Mucosa of descending colon (tissue), 3 donors: Measurements from ENCODE around the gene ESYT2. TPM values are rescaled to one million over a fixed set of nuclear protein-coding genes. Genes with fewer than 3 reads are reported as not detected.

Source experiments
- ATAC-seq: fragments of 200-7000 bp; cut with Tn5 transposase; one replicate; pipeline ENCODE4 v1.9.1; 2020; ENCODE audit warnings: mild to moderate bottlenecking, moderate library complexity
- DNase-seq, 3 donors: peaks; one replicate each; pipeline ENCODE4 v3.0.0-alpha.2; 2020
- H3K36me3 ChIP-seq: fragments of 200-600 bp; one replicate; pipeline ENCODE4 v1.8.0; 2021; ENCODE audit warnings: low read depth, mild to moderate bottlenecking
- H3K4me1 ChIP-seq: fragments of 200-600 bp; one replicate; pipeline ENCODE4 v1.8.0; 2021; ENCODE audit warnings: low read depth, mild to moderate bottlenecking
- H3K4me3 ChIP-seq: fragments of 200-600 bp; one replicate; pipeline ENCODE4 v1.8.0; 2021; ENCODE audit warnings: mild to moderate bottlenecking
- H3K9me3 ChIP-seq: fragments of 200-600 bp; one replicate; pipeline ENCODE4 v1.8.0; 2021; ENCODE audit warnings: mild to moderate bottlenecking
- CTCF ChIP-seq: fragments of 200-600 bp; IDR thresholded peaks from one replicate; pipeline ENCODE4 v1.8.0; 2022; ENCODE audit warnings: antibody characterized with exemption, mild to moderate bottlenecking
- intact Hi-C, 2 donors: fragments of 100-400 bp; cut with DNase I in 1 of 2; cut with micrococcal nuclease in 1 of 2; formaldehyde crosslinking; loops; one replicate each; pipeline versions ENCODE4 v1.11.0 to v1.11.1; 2022; cut with DNase I, micrococcal nuclease
- total RNA-seq, 3 donors: library from RNA; stranded (reverse); fragmentation: NEBNext Ultra II Directional in 2 of 3; extraction: Animal tissue kit (Norgen Biotek cat#: 25700) in 2 of 3; gene quantifications; one replicate each; pipeline versions ENCODE4 v1.2.1 to v1.2.4, GENCODE V29; 2021 to 2023
- donor health status: DM: no; HTN: no; CAD: no; lungs with moderate emphysema.
- donor health status: DM: no; HTN: no; CAD: no.
- donor health status: DM: no; HTN: yes; CAD: no.

Gene ESYT2
- total RNA-seq, 3 donors from 2014 or later = 66.8 to 89.3 (median 69.0) TPM

- ATAC-seq (no peak), DNase-seq (no peak)
- TF ChIP-seq CTCF = no peak
- intact Hi-C loops = no loop called here
- H3K9me3 ChIP-seq = no peaks in the 10 kb centered on the region
- peaks cover 4% of the 10 kb centered on the region for H3K36me3 ChIP-seq
- no peak overlapping the region for H3K4me3 ChIP-seq
- H3K4me1 ChIP-seq = no peaks in the 10 kb centered on the region
These were observed 32.6 kb downstream of the ESYT2 start for GRCh38 chr7:158796667-158797066.

- intact Hi-C loops = no loop called here
- DNase-seq = no peak
- Histone ChIP-seq H3K4me1 (no peaks in the 10 kb centered on the region), H3K4me3 (no peak overlapping the region), H3K9me3 (no peaks in the 10 kb centered on the region), H3K36me3 (peaks cover 4% of the 10 kb centered on the region)
- no peak for ATAC-seq
- TF ChIP-seq CTCF = no peak
These were observed 34.0 kb downstream of the ESYT2 start for GRCh38 chr7:158795272-158795671.

- Histone ChIP-seq H3K4me1 (no peaks in the 10 kb centered on the region), H3K36me3 (no peaks in the 10 kb centered on the region), H3K9me3 (no peaks in the 10 kb centered on the region), H3K4me3 (no peak overlapping the region)
- intact Hi-C loops = no loop called here
- ATAC-seq (no peak), DNase-seq (no peak)
- TF ChIP-seq CTCF = no peak
These were observed 38.2 kb downstream of the ESYT2 start for GRCh38 chr7:158791107-158791506.

GRCh38 chr7:158789842-158790241 lies 39.5 kb downstream of the ESYT2 start:
- no peaks in the 10 kb centered on the region for H3K9me3 ChIP-seq
- no peak for TF ChIP-seq CTCF
- DNase-seq = no peak
- H3K4me1 ChIP-seq = no peaks in the 10 kb centered on the region
- ATAC-seq = no peak
- intact Hi-C loops = no loop called here
- H3K36me3 ChIP-seq = no peaks in the 10 kb centered on the region
- H3K4me3 ChIP-seq = no peak overlapping the region

- TF ChIP-seq CTCF = no peak
- Histone ChIP-seq H3K9me3 (no peaks in the 10 kb centered on the region), H3K4me3 (no peak overlapping the region), H3K36me3 (peaks cover under 1% of the 10 kb centered on the region), H3K4me1 (no peaks in the 10 kb centered on the region)
- intact Hi-C loops = no loop called here
- no peak for ATAC-seq
- DNase-seq = no peak
These were observed 42.4 kb downstream of the ESYT2 start for GRCh38 chr7:158786898-158787297.

- TF ChIP-seq CTCF = no peak
- DNase-seq = no peak
These were observed 45.0 kb downstream of the ESYT2 start for GRCh38 chr7:158784270-158784669.

More at GRCh38 chr7:158784270-158784669, 45.0 kb downstream of the ESYT2 start:
- H3K9me3 ChIP-seq = no peaks in the 10 kb centered on the region
- intact Hi-C loops = no loop called here
- peaks cover 9% of the 10 kb centered on the region for H3K4me1 ChIP-seq
- no peak overlapping the region for H3K4me3 ChIP-seq
- peaks cover 3% of the 10 kb centered on the region for H3K36me3 ChIP-seq
- ATAC-seq = no peak
